GM21737 (cell line): Measurements from ENCODE around the gene GLO1.

Experiments
- ATAC-seq: cut with Tn5 transposase; IDR thresholded peaks from one replicate; pipeline ENCODE4 v1.9.1; 2021; ENCODE audit warnings: mild to moderate bottlenecking, moderate library complexity; ENCODE audit not compliant: unreplicated experiment

The GLO1 gene

DNA sequence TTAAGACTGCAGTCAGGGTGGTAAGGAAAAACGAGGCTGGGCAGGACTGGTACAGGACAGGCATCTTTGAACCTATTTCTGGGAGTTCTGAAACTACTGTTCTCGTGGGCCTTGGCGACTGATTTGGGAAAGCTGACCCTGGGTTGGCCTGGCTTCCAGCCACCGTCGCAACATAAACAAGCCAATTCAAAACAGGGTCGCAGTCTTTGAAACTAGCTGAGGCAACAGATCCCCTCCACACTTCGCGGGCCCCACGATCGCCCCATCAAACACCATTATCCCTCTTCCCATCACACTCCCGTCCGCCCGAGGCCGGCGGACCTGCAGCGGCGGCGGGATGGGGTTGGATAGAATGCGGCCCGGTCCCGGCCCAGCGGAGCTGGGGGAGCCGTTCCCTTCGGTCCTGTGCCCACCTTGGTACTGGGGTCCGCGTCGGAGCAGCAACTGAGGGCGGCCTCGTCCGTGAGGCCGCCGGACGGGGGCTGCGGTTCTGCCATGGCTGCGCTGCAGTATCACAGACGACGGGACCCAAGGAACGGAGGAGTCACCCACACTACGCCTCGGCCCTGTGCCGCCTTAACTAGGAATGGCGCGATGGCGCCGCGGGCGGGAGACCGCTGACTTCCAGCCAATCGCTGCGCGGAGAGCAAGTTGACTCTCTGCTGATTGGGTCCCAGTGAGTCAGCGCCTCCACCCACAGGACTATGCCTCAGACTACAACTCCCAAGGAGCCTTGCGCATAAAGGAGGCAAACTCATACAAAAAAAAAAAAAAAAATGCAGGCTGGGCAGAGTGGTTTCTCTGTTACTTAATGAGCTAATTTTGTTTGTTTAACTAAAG, at the start of gene GLO1:
GLO1 (minus strand) TSS at position 588 of the 840 bp plus-strand sequence; CDS start at position 497, 91 bp downstream.
- ATAC-seq, result peak; percentile 99

DNA sequence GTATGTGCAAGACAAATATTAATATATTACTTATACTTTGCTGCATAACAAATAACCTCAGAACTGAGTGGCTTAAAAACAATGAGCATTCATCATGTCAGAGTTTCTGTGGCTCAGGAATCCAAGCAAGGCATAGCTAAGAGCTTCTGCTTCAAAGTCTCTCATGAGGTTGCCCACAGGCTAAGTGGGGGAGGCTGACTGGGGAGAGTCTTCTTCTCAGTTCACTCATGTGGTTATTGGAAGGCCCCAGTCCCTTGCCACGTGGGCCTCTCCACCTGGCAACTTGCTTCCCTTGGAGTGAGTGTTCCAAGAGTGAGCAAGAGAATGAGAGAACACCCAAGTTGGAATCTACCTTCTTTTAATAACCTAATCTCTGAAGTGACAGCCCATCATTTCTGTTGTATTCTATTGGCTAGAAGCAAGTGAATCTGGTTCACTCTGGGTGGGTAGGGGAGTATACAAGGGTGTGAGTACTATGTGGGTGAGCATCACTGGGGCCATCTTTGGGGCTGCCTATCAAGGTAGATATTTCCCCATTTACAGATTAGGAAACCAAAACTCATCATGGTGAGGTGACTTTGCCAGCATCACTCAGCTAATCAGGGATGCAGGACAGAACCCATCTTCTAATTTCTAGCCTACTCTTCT, 48.1 kb upstream of the GLO1 start:
- ATAC-seq, result no peak

DNA sequence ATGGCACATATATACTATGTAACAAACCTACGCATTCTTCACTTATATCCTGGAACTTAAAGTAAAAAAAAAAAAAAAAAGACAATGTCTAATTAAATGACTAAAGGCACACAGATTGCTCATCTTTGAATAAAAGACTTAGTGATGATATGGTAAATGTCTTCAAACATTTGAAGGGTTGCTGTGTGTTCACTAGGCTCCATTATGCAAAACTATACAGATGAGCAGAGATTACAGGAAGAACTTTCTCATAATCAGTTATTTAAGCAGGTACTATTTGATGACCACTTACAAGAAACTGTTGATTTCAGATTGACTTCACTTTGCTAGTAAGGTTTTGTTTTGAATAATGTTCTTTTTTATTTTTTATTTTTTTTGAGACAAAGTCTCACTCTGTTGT, 46.5 kb upstream of the GLO1 start:
- ATAC-seq, result no peak

DNA sequence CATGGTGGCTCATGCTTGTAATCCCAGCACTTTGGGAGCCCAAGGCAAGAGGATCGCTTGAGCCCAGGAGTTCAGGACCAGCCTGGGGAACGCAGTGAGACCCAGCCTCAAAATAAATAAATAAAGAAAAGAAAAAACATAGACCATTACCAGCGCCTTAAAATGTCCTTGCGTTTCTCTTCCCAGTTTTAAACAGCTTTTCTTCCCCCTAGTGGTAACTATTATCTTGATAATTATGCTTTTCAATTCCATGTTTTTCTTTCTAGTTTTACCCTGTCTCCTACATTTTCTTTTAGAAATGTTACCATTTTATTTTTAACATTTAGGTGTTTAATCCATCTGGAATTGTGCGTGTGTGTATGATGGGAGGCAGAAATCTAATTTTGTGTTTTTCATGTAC, 36.6 kb upstream of the GLO1 start:
- no peak for ATAC-seq

DNA sequence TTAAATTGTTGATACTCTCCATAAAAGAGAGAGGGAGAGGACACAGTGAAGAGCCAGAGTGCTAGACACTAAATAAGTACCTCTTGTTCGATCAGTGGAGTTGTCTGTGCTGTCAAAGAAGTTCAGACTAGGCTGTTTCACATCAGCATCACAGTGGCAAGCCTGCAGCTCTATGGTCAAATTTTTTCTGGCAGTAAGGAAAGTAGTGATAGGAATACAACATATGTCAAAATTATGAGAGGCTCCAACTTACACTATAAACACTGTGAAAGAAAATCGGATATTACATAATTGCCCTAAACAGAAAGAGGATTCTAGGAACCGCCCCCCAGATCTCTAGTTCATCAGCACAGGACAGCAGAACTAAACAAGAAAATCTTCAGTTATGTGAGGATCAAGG, 35.3 kb upstream of the GLO1 start:
- ATAC-seq, result no peak

DNA sequence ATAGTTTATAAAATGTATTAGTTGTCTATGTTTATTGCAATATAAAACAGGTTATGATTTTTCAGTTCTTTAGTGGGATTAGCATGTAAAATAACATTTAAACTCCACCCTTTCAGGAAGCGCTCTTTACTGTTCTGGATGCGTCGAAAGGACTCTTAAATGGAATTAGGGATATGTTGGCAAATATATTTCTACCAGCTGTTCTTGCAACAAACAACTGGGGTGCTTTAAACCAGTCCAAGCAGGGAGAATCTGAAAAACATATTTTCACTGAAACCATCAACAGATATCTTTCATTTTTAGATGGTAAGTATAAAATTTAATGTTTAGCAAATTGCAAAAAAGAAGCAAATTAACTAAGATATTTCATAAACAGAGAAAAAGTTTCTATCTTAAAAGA, 34.0 kb upstream of the GLO1 start:
- ATAC-seq, result no peak

DNA sequence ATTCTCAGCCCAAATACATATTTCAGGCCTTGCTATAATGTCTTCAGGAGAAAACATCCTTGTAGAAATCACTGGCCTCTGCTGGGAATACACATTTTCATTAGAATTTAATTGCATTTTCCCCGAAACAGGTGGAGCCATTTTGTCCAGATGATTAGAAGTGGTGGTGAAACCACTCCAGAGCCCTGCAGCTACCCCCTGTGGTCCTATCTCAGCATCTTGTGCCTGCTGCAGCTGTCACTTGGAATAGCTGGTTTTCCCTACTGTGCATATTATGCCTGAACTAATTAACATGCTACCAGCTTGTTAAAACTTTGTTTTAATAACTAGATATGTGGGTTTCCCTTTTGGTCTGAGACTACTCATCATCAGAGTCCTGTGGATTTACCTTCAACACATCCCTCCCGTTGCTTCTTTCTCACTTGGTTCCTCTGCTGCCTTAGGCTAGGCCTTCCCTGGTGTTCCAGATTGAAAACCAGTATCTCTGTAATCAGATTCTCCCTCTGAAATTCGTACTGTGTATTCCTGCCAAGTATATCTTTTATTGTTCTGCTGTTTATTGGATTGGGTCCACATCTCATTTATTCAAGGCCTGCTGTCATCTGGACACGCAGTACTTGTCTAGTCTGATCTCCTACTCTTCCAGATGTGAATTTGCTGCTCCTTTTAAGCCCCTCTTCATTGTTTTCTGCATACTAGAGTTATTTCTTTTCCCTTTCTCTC, 27.4 kb upstream of the GLO1 start:
- ATAC-seq, result no peak

DNA sequence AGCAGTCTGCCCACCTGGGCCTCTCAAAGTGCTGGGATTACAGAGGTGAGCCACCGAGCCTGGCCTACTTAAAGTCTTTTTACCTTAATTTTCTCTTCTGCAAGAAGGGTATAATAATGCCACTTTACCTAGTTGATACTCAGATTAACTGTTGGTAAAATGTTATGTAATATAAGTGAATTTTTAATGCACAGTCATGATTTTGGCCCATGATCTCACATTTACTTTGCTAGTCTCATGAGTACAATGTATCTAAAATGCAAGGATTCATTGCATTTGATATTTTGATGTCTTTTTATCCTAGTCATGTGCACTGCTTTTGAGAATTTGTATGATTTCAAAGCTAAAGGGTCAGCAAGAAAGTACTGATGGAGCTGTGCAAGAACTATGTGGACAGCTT, 25.3 kb upstream of the GLO1 start:
- ATAC-seq, result no peak

DNA sequence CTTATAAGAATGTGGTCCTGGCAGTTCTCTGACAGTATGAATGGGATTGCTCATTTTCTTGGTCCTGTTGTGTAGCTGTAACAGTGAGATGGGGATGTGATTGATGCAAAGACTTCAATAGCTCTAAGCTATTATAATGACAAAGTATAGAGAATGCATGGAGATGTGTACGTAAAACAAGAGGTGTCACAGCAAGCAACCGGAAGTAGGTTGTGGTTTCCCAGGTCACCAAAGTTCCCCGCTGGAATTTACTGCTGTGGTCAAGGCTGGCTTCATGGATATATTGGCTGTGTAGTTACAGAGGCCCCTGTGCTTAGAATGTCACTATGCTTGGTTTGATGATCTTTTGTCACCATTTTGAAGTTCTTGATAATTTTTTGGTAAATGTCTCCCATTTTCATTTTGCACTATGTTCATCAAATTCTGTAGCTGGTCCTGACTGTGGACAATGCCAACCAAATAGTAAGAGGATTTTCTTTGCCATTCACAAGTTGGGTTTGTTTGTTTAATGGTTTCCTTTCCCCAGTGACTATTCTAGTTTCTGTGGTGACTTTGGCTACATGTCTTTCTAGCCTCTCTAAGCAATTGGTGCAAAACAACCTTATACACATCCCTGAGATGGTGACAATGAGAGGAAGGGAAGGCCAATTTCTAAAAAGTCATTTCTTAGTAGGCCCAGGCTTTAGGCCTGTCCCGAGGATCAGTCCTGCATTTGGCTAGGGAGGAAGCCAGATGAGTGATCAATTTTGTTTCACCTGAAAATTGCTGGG, 22.7 kb upstream of the GLO1 start:
- ATAC-seq, result no peak

DNA sequence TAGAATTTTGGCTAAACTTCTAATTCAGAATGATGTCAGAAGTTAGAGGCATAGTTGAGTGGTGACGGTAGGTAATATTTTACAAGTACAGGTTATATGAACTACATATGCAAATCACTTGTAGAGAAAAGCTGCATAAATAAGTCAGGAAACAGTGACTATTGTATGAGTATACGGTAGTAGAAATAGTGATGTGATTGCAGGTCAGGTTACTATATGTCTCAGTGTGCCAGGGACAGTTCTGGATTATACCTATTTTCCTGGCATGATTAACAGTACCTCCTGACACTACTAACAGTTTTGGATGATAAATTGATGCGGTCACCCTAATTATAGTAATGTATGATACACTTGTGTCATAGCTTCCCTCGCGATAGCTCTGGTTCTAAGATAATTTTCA, 21.4 kb upstream of the GLO1 start:
- ATAC-seq, result no peak

DNA sequence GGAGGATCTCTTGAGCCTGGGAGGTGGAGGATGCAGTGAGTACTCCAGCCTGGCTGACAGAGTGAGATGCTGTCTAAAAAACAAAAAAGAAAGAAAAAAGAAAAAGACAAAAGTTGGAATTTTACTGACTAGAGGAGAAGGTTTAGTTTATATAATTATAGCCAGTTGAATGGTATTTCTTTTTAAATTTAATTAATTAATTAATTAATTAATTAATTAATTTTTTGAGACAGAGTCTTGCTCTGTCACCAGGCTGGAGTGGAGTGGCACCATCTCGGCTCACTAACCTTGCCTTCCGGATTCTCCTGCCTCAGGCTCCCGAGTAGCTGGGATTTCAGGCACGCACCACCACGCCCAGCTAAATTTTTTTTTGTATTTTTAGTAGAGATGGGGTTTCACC, 20.8 kb upstream of the GLO1 start:
- no peak for ATAC-seq

DNA sequence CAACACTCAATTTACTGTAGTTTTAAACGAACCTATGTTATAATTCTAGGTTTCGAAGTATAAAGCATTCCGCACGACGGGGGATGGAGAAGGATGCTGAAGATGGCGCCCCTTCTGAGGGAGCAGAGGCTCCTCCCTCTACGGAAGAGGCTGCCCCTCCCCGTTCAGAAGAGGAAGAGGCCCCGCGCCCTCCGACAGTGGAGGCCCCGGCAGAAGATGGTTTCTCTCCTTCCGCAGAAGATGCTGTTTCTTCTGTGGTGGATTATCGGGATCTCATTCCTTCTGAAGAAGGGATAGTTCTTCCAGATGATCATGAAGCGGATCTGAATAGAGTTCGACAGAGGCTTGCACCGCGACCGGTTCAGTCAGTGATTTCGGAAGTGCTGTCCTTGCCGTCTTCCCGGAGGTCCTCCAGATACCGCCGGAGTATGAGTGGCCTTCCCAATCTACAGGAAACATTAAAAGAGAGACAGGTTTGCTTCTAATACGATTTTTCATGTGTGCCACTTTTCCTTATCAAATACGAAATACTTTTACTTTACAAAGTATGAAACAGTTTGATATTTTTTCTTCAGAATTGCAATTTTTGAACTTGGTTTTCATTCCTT, 19.9 kb upstream of the GLO1 start:
- ATAC-seq, result no peak

DNA sequence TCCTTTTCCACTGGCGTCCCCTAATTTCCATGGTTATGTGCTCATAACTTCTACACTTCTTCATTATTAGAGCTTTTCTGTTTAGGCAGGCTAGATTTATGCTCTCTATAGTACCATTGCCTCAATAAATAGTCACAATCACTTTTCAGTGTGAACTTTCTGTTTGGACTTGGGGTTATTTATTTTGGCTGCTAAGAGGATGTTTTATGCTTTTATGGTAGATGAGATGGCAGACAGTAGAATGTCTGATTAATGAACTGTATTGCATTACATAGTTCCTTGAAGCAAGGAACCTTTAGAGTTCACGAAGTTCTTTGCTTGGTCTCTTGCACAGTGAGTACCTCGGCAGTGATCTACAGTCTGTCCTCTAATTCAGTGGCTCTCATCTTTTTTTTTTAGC, 19.1 kb upstream of the GLO1 start:
- ATAC-seq, result no peak

DNA sequence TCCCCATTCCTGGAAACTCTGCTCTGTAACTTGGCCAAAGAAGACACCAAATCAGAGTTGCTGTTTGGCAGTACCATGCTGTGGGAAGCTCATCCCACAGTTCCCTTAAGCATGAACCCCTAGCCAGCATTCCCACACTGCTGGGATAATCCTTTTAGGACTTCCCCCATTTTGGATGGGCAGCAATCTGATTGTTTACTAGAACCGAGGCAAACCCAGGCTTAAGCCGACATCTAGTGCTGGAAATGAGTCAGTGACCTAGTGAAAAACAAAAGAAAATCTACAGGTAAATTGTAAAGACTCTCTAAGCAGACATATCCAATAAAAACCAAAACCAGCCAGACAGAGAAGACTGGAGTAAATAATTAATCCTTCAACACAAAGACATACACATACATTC, 17.4 kb upstream of the GLO1 start:
- ATAC-seq, result no peak

DNA sequence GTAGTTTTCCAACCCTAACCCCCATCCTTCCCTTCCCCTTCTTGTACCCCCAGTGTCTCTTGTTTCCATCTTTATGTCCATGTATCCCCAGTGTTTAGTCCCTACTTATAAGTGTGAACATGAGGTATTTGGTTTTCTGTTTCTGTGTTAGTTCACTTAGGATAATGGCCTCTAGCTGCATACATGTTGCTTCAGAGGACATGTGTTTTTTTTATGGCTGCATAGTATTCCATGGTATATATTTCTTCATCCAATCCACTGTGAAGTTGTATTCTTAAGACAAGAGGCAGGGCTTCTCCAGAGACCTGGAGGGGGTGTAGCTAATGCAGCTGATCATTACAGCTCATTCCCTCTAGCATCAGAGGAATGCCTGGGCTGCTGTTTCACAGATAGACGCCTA, 16.4 kb upstream of the GLO1 start:
- ATAC-seq, result no peak

DNA sequence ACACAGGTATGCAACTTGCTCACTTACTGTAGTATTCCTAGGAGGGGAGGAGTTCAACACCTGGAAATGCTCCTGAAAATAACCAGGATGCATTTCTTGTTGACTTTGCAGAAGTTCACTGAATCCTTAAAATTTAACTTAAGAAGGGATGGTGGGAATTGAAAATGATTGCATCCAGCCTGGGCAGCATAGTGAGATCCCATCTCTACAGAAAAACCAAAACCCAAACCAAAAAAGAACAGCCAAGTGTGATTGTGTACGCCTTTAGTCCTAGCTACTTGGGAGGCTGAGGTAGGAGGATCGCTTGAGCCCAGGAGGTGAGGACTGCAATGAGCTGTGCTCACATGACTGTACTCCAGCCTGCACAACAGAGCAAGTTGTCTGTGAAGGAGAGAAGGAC, 13.9 kb upstream of the GLO1 start:
- ATAC-seq, result no peak

DNA sequence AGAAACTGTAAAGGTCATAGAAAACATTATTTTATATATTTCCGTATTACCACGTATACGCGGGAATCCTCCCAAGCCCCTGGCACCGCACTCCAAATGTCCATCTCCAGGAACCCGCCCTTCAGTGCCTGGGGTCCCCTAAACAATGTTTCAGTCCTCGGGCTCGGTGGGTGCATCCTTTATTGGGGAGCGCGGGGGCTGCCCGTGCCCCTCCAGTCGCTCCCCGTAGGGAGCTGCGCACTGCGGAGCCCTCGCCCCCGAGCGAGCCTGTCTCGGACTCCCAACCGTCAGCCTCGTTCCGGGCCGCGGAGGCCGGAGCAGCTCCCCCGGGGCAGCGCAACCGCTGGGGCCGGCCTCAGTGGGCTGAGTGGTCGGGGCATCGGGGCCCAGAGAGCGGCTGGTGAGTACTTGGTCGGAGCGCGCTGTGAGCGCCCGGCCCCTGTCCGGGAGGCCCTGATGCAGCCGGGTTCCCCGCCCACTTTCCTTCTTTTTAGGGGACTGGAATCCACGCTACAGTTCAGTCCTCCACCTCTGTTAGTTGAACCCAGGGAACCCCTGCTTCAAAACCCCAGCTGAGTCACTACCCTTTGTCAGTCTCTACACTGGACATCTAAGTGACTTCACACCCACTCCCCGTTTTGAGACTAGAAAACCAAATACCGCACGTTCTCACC, 12.2 kb upstream of the GLO1 start, which contains the start of gene DNAH8:
DNAH8 (plus strand) TSS at position 296 of the 674 bp plus-strand sequence. CDS start 7,499 bp downstream, outside the sequence.
- no peak for ATAC-seq

DNA sequence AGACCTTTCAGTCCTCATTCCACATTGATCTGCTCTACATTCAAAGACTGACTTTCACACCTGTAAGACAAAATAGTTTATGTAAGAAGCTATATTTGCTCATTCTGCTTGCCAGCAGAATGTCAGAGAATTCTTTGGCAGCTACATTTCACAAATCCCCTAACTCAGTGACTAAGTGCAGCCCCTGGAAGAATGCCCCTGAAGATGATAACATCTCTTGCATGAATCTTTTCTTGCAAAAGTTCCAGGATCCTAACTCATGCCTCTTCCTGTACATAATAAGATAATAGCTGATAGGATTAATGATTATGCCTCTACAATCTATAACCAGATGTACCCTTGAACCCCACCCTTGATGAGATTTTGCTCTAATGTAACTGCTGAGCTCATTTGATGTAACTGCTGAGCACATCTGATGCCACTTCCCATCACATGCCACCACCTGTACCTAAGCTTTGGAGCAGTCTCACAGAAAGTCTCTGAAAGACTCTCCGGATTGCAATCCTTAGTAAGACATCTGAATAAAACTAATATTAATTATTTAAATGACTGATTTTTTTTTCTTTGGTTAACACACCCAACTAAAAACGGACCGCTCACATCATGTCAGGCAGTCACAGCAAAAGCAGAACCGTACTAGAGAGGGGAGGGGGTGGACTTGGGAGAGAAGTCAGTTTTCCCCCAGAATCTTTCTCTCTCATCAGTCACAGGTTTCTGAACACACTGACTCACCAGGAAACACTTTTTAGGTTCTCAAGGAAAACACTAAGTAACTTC, 11.5 kb upstream of the GLO1 start:
- ATAC-seq, result no peak

DNA sequence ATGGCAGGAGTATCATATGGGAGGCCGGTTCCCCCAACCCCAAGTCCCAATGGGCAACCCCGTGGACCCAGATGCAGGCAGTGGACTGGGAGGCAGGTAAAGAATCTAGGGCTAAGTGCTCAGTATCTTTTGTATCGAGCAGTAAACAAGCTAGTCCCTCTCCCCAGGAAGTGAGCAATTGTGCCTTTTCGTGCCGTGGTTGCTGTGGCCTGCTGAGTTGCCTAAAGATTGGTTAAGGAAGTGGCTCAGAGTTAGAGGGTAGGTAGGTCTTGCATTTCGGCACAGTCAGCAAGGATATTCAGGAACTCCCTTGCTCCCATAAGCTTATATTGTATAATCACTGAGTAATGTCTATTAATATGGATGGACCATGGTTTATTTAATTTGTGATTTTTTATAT, 10.9 kb upstream of the GLO1 start:
- ATAC-seq, result no peak
